Measurements from ENCODE around the gene CCDC85C.

Gene CCDC85C

DNA sequence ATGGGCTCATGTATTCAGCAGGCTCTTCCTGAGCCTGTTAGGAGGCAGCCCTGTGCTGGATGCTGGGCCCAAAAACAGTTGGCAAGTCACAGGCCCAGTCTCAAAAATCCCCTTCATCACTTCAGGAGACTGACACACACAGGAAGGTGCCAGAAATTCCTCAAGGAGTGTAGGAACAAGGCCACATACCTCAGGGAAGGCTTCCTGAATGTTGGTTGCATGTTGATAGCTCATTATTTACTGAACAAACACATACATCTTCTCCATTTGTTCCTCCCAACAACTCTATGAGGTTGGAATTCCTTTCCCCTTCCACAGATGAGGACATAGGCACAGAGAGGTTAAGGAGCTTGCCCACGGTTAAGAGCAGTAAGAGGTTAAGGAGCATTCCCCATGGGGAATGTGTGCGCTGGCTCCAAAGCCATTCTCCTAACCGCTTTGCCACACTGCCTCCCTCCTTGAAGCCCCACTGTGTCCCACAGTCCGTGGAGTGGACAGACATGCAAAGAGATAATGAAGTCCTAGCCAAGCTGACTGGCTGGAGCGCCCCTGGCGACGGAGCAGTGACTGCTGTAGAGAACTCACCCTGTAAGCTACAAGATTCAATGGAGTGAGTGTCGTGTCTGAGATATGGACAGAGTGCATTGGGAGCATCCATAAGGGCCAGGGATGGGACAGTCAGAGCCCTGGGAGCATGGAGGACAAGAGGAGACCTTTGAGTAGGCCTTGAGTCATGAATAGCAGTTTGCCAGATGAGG lies 44.2 kb upstream of the CCDC85C start:
- Histone ChIP-seq H3K27me3 (peaks cover 47% of the 10 kb centered on the region), H3K27ac (no peak overlapping the region), H3K36me3 (no peaks in the 10 kb centered on the region), H3K4me1 (ENCODE audit: control insufficient read depth in 1 of 2, insufficient read depth in 1 of 2, low read depth in 1 of 2, low read length in 1 of 2) (no peaks in the 10 kb centered on the region), H3K4me3 (ENCODE audit: low read depth in 1 of 2, low read length in 1 of 2) (no peak overlapping the region), H3K9me3 (no peaks in the 10 kb centered on the region)
- no peak for TF ChIP-seq CTCF (IDR thresholded peaks at IDR 0.05)

GRCh38 chr14:99647411-99647810 lies 43.4 kb upstream of the CCDC85C start:
- Histone ChIP-seq H3K4me3 (ENCODE audit: low read depth in 1 of 2, low read length in 1 of 2) (no peak overlapping the region), H3K27me3 (peaks cover 50% of the 10 kb centered on the region), H3K9me3 (no peaks in the 10 kb centered on the region), H3K27ac (no peak overlapping the region), H3K36me3 (no peaks in the 10 kb centered on the region), H3K4me1 (ENCODE audit: control insufficient read depth in 1 of 2, insufficient read depth in 1 of 2, low read depth in 1 of 2, low read length in 1 of 2) (no peaks in the 10 kb centered on the region)
- no peak for TF ChIP-seq CTCF (IDR thresholded peaks at IDR 0.05)

- H3K4me1 ChIP-seq (ENCODE audit: control insufficient read depth in 1 of 2, insufficient read depth in 1 of 2, low read depth in 1 of 2, low read length in 1 of 2): no peaks in the 10 kb centered on the region
- H3K27me3 ChIP-seq: peaks cover 50% of the 10 kb centered on the region
- H3K27ac ChIP-seq: no peak overlapping the region
- H3K36me3 ChIP-seq: no peaks in the 10 kb centered on the region
- H3K4me3 ChIP-seq (ENCODE audit: low read depth in 1 of 2, low read length in 1 of 2): peak overlapping the region in 1 of 2 experiments; percentile 21
- H3K9me3 ChIP-seq: no peaks in the 10 kb centered on the region
- TF ChIP-seq CTCF (IDR thresholded peaks at IDR 0.05): no peak
Measured at GRCh38 chr14:99645545-99646505, 41.8 kb upstream of the CCDC85C start.

- H3K36me3 ChIP-seq: no peaks in the 10 kb centered on the region
- no peak within 1 kb of the TSS for H3K27ac ChIP-seq
- TF ChIP-seq CTCF (IDR thresholded peaks at IDR 0.05): no peak
- H3K4me1 ChIP-seq (ENCODE audit: control insufficient read depth in 1 of 2, insufficient read depth in 1 of 2, low read depth in 1 of 2, low read length in 1 of 2): no peaks in the 10 kb centered on the region
- peak within 1 kb of the TSS in 1 of 2 experiments; percentile 21 for H3K4me3 ChIP-seq (ENCODE audit: low read depth in 1 of 2, low read length in 1 of 2)
- no peaks in the 10 kb centered on the region for H3K9me3 ChIP-seq
- H3K27me3 ChIP-seq: peaks cover 50% of the 10 kb centered on the region
Measured at GRCh38 chr14:99644723-99645544, 40.9 kb upstream of the CCDC85C start, which contains the start of gene HHIPL1. TSS of gene HHIPL1 (plus strand) at chr14:99645129. CDS start at chr14:99645208, 79 bp downstream.

GRCh38 chr14:99644035-99644587 lies 40.1 kb upstream of the CCDC85C start:
- Histone ChIP-seq H3K4me3 (ENCODE audit: low read depth in 1 of 2, low read length in 1 of 2) (no peak overlapping the region), H3K27me3 (peaks cover 50% of the 10 kb centered on the region), H3K36me3 (no peaks in the 10 kb centered on the region), H3K4me1 (ENCODE audit: control insufficient read depth in 1 of 2, insufficient read depth in 1 of 2, low read depth in 1 of 2, low read length in 1 of 2) (no peaks in the 10 kb centered on the region), H3K9me3 (no peaks in the 10 kb centered on the region), H3K27ac (no peak overlapping the region)
- TF ChIP-seq CTCF (IDR thresholded peaks at IDR 0.05): no peak

Measured in neutrophil (primary cell).